ENCODE results near the gene DKC1.

DKC1 gene

GRCh38 chrX:154761977-154762536, 607 bp upstream of the DKC1 start:
- TF ChIP-seq CTCF (IDR thresholded peaks at IDR 0.05; ENCODE audit: low read depth, low read length) = no peak
- no peaks in the 10 kb centered on the region for H3K27me3 ChIP-seq (ENCODE audit: insufficient read depth, low read depth, severe bottlenecking)
- H3K4me3 ChIP-seq (ENCODE audit: low read depth, low read length) = peak overlapping the region; percentile 90
- H3K9me3 ChIP-seq (ENCODE audit: severe bottlenecking) = peaks cover 2% of the 10 kb centered on the region
- peak overlapping the region; percentile 85 for H3K27ac ChIP-seq
- no peak for DNase-seq
- H3K36me3 ChIP-seq = peaks cover 33% of the 10 kb centered on the region

GRCh38 chrX:154774622-154775021, 12.0 kb downstream of the DKC1 start:
- Histone ChIP-seq H3K27ac (no peak overlapping the region), H3K27me3 (ENCODE audit: insufficient read depth, low read depth, severe bottlenecking) (peaks cover 8% of the 10 kb centered on the region), H3K9me3 (ENCODE audit: severe bottlenecking) (no peaks in the 10 kb centered on the region), H3K4me3 (ENCODE audit: low read depth, low read length) (no peak overlapping the region), H3K36me3 (peaks cover 91% of the 10 kb centered on the region)
- no peak for DNase-seq
- TF ChIP-seq CTCF (IDR thresholded peaks at IDR 0.05; ENCODE audit: low read depth, low read length) = no peak

- no peak overlapping the region for H3K4me3 ChIP-seq (ENCODE audit: low read depth, low read length)
- DNase-seq = no peak
These were observed 13.0 kb downstream of the DKC1 start for GRCh38 chrX:154775419-154776349.

GRCh38 chrX:154776753-154777152, 14.1 kb downstream of the DKC1 start:
- DNase-seq = no peak
- Histone ChIP-seq H3K9me3 (ENCODE audit: severe bottlenecking) (no peaks in the 10 kb centered on the region), H3K36me3 (peaks cover 86% of the 10 kb centered on the region), H3K4me3 (ENCODE audit: low read depth, low read length) (no peak overlapping the region), H3K27me3 (ENCODE audit: insufficient read depth, low read depth, severe bottlenecking) (peaks cover 8% of the 10 kb centered on the region), H3K27ac (no peak overlapping the region)
- TF ChIP-seq CTCF (IDR thresholded peaks at IDR 0.05; ENCODE audit: low read depth, low read length) = no peak

More at GRCh38 chrX:154775419-154776349, 13.0 kb downstream of the DKC1 start:
- Histone ChIP-seq H3K36me3 (peaks cover 93% of the 10 kb centered on the region), H3K27ac (no peak overlapping the region), H3K27me3 (ENCODE audit: insufficient read depth, low read depth, severe bottlenecking) (peaks cover 8% of the 10 kb centered on the region), H3K9me3 (ENCODE audit: severe bottlenecking) (no peaks in the 10 kb centered on the region)
- no peak for TF ChIP-seq CTCF (IDR thresholded peaks at IDR 0.05; ENCODE audit: low read depth, low read length)

- H3K27me3 ChIP-seq (ENCODE audit: insufficient read depth, low read depth, severe bottlenecking) = peaks cover 8% of the 10 kb centered on the region
- DNase-seq = no peak
- H3K27ac ChIP-seq = no peak overlapping the region
- no peak for TF ChIP-seq CTCF (IDR thresholded peaks at IDR 0.05; ENCODE audit: low read depth, low read length)
- H3K9me3 ChIP-seq (ENCODE audit: severe bottlenecking) = no peaks in the 10 kb centered on the region
- H3K36me3 ChIP-seq = peaks cover 68% of the 10 kb centered on the region
- H3K4me3 ChIP-seq (ENCODE audit: low read depth, low read length) = no peak overlapping the region
These were observed 16.6 kb downstream of the DKC1 start for GRCh38 chrX:154779261-154779660.

Data from WERI-Rb-1 (cell line).